Ovary (tissue), 9 donors: ENCODE results near the gene C10orf105. TPM values are rescaled to one million over a fixed set of nuclear protein-coding genes. Genes with fewer than 3 reads are reported as not detected.

Source experiments
- DNase-seq, 5 donors: peaks; one replicate each; pipeline ENCODE4 v3.0.0-alpha.2; 2019 to 2020
- H3K27ac ChIP-seq, 2 donors: fragments of 200-600 bp; one replicate each; pipeline versions ENCODE4 v1.5.1 to v1.8.0; 2019 to 2022
- H3K27me3 ChIP-seq: fragments of 200-600 bp; one replicate; pipeline ENCODE4 v1.8.0; 2022
- H3K36me3 ChIP-seq: fragments of 200-600 bp; sonication (generic); one replicate; pipeline ENCODE4 v1.5.1; 2019
- H3K4me1 ChIP-seq: one replicate; pipeline ENCODE4 v1.8.1; 2013; ENCODE audit warnings: mild to moderate bottlenecking, moderate library complexity; ENCODE audit not compliant: insufficient read depth
- H3K4me3 ChIP-seq: fragments of 200-600 bp; sonication (generic); one replicate; pipeline ENCODE4 v1.5.1; 2017
- H3K9me3 ChIP-seq, 2 donors: fragments of 200-600 bp in 1 of 2; sonication (generic) in 1 of 2; one replicate each; pipeline versions ENCODE4 v1.5.1 to v1.8.1; 2013 to 2019; ENCODE audit warnings: mild to moderate bottlenecking in 1 of 2, moderate library complexity in 1 of 2
- EP300 ChIP-seq: sonication (generic); formaldehyde crosslinking; IDR thresholded peaks from one replicate; pipeline ENCODE4 v1.6.1; 2017; ENCODE audit warnings: antibody characterized with exemption
- POLR2A ChIP-seq: fragments of 450-650 bp; IDR thresholded peaks from one replicate; pipeline ENCODE4 v1.6.1; 2017; ENCODE audit warnings: antibody characterized with exemption, mild to moderate bottlenecking, moderate library complexity
- WGBS, 3 donors: extraction: QIAGEN DNeasy Blood & Tissue Kit in 1 of 3; methylation state at CpG; one replicate each; pipeline versions ENCODE4 v1.1.5 to v1.1.7; 2013 to 2017; 5-methylcytosine and 5-hydroxymethylcytosine counted together
- intact Hi-C, 4 donors: fragments of 100-400 bp; cut with DNase I; formaldehyde crosslinking; loops; one replicate each; pipeline versions ENCODE4 v1.11.0 to v1.15.1; 2022 to 2023
- polyA plus RNA-seq, 2 donors: library from polyadenylated mRNA; stranded (reverse); fragments of 200-250 nt in 1 of 2; fragments of 350-450 nt in 1 of 2; fragmentation: Illumina TruSeq in 1 of 2; extraction: RNeasy Lipid Tissue Mini Kit (QIAGEN cat#74804) in 1 of 2; gene quantifications; one replicate each; pipeline ENCODE4 v1.2.3, GENCODE V29; 2013 to 2014
- total RNA-seq, 7 donors: library from RNA; depleted of rRNA in 2 of 7; stranded (reverse); fragments of >200 nt in 2 of 7; fragmentation: NEBNext Ultra II Directional in 3 of 7; extraction: Animal tissue kit (Norgen Biotek cat#: 25700) in 3 of 7; gene quantifications; one replicate each; pipeline versions ENCODE4 v1.1.0 to v1.2.4, GENCODE V29; 2016 to 2023
- TF ChIP-seq, protein P1 (sequence below), 3 donors: fragments of 450-650 bp in 2 of 3; fragments of 200-600 bp in 1 of 3; IDR thresholded peaks; one replicate each; pipeline versions ENCODE4 v1.5.1 to v1.8.0; 2016 to 2022; ENCODE audit warnings: antibody characterized with exemption in 3 of 3, mild to moderate bottlenecking in 1 of 3
- donor health status: DM: no; HTN: no; CAD: no; lungs with moderate emphysema.
- donor health status: DM: no; HTN: no; CAD: no.
- donor health status: Bipolar disorder and iron deficiency.
- donor health status: DM: yes; HTN: yes; CAD: no.
- donor health status: DM: no; HTN: no; CAD: no.
- donor health status: DM: yes; HTN: yes; CAD: no.

Gene C10orf105
- total and polyA plus RNA-seq, 9 donors = 0.11 to 0.45 (median 0.27) TPM

DNA sequence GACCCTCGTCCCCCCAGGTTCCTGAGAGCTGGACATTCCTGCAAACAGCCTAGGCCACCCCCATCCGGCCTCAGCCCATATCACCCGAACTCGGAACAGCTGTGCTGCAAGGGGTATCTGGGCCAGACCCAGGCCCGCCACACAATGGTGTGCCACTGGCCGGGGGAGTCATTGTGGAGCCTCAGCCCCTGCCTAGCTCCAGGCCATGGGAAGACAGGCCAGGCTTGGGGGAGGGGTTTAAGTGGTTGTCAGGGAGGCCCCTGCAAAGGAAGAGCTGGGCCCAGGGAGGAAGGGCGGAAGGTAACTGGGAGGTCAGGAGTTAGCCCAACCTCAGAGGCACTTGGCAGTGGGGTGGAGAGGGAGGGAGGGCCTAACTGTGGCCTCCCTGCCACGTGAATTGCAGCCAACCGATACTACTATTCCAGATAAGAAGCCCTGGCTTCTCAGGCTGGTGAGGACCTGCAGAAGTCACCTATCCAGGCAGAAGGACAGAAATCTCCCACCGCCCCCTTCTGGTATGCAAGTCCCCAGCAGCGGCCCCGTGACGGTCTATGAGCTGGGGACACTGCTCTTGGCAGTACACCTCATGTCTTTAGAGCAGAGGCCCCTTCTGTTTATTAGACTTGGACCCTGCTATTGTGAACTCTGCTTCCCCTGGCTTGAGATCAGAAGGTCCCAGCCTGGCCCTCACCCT is 26.9 kb upstream of the C10orf105 start:
- Histone ChIP-seq H3K4me3 (no peak overlapping the region), H3K27ac (no peak overlapping the region), H3K27me3 (no peaks in the 10 kb centered on the region), H3K4me1 (peaks cover 28% of the 10 kb centered on the region), H3K36me3 (no peaks in the 10 kb centered on the region), H3K9me3 (no peaks in the 10 kb centered on the region)
- peak in 1 of 5 donors; percentile 49 for DNase-seq
- 64 to 68% (median 66%) methylated on average over 13 of the region's 13 CpGs for WGBS, 3 donors
- TF ChIP-seq EP300 = no peak
- TF ChIP-seq POLR2A = no peak
- intact Hi-C loops = no loop called here

GRCh38 chr10:71745664-71746250 is 26.2 kb upstream of the C10orf105 start:
- no peak overlapping the region for H3K27ac ChIP-seq
- TF ChIP-seq POLR2A = no peak
- no peak for TF ChIP-seq EP300
- TF ChIP-seq, protein P1, sequence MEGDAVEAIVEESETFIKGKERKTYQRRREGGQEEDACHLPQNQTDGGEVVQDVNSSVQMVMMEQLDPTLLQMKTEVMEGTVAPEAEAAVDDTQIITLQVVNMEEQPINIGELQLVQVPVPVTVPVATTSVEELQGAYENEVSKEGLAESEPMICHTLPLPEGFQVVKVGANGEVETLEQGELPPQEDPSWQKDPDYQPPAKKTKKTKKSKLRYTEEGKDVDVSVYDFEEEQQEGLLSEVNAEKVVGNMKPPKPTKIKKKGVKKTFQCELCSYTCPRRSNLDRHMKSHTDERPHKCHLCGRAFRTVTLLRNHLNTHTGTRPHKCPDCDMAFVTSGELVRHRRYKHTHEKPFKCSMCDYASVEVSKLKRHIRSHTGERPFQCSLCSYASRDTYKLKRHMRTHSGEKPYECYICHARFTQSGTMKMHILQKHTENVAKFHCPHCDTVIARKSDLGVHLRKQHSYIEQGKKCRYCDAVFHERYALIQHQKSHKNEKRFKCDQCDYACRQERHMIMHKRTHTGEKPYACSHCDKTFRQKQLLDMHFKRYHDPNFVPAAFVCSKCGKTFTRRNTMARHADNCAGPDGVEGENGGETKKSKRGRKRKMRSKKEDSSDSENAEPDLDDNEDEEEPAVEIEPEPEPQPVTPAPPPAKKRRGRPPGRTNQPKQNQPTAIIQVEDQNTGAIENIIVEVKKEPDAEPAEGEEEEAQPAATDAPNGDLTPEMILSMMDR (IDR thresholded peaks at IDR 0.05) = no peak
- WGBS, 3 donors = 91 to 97% (median 96%) methylated on average over 2 of the region's 2 CpGs

GRCh38 chr10:71744897-71745663 is 25.5 kb upstream of the C10orf105 start:
- intact Hi-C loops = no loop called here
- no peaks in the 10 kb centered on the region for H3K36me3 ChIP-seq
- H3K4me3 ChIP-seq = no peak overlapping the region
- TF ChIP-seq POLR2A = no peak
- TF ChIP-seq, protein P1 (IDR thresholded peaks at IDR 0.05) = no peak
- TF ChIP-seq EP300 = no peak
- no peak overlapping the region for H3K27ac ChIP-seq
- no peaks in the 10 kb centered on the region for H3K27me3 ChIP-seq
- H3K4me1 ChIP-seq = peaks cover 31% of the 10 kb centered on the region
- no peak for DNase-seq
- WGBS, 3 donors = 82 to 93% (median 90%) methylated on average over 8 of the region's 8 CpGs
- no peaks in the 10 kb centered on the region for H3K9me3 ChIP-seq

More at GRCh38 chr10:71745664-71746250, 26.2 kb upstream of the C10orf105 start:
- H3K4me1 ChIP-seq = peaks cover 28% of the 10 kb centered on the region
- no peaks in the 10 kb centered on the region for H3K36me3 ChIP-seq
- no peaks in the 10 kb centered on the region for H3K27me3 ChIP-seq
- H3K9me3 ChIP-seq = no peaks in the 10 kb centered on the region
- intact Hi-C loops = no loop called here
- no peak overlapping the region for H3K4me3 ChIP-seq
- no peak for DNase-seq

DNA sequence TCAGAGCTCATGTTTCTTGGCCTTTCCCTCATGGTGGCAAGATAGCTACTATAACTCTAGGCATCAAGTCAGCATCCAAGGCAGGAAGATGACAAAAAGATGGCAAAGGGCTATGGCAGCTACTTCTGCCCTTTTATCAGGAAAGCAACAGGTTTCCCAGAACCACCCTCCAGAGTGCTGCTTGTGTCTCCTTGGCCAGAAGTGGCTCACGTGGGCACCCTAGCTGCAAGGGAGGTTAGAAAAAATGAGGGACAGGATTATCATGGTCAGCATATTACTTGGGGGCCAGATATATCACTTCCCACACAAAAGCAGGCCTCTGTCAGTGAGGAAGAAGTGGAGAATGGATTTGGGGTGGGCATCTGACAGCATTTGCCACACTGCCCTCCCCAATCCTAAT is 24.3 kb upstream of the C10orf105 start:
- H3K36me3 ChIP-seq = no peaks in the 10 kb centered on the region
- H3K9me3 ChIP-seq = no peaks in the 10 kb centered on the region
- peaks cover 31% of the 10 kb centered on the region for H3K4me1 ChIP-seq
- H3K27me3 ChIP-seq = no peaks in the 10 kb centered on the region
- 92 to 100% (median 94%) methylated on average over 1 of the region's 1 CpG for WGBS, 3 donors
- no peak overlapping the region for H3K4me3 ChIP-seq
- TF ChIP-seq, protein P1 (IDR thresholded peaks at IDR 0.05) = no peak
- TF ChIP-seq EP300 = no peak
- no peak for TF ChIP-seq POLR2A
- no peak overlapping the region for H3K27ac ChIP-seq
- intact Hi-C loops = no loop called here
- no peak for DNase-seq
